Heart right ventricle (tissue), 16 donors: ENCODE data around the gene RPF1. TPM values are rescaled to one million over a fixed set of nuclear protein-coding genes. Genes with fewer than 3 reads are reported as not detected.

ENCODE experiments used
- ATAC-seq, 8 donors: fragments of 200-7000 bp; cut with Tn5 transposase; one replicate each; pipeline ENCODE4 v1.9.1; 2020; ENCODE audit warnings: mild to moderate bottlenecking in 8 of 8, moderate library complexity in 8 of 8, moderate number of reproducible peaks in 1 of 8
- DNase-seq, 2 donors: peaks; one replicate each; pipeline ENCODE4 v3.0.0-alpha.2; 2020
- H3K27ac ChIP-seq, 10 donors: fragments of 200-600 bp; sonication (generic) in 2 of 10; one replicate each; pipeline versions ENCODE4 v1.5.0 to v1.8.0; 2020 to 2022; ENCODE audit warnings: mild to moderate bottlenecking in 3 of 10
- H3K27me3 ChIP-seq, 7 donors: fragments of 200-600 bp; one replicate each; pipeline ENCODE4 v1.8.0; 2021 to 2022; ENCODE audit warnings: mild to moderate bottlenecking in 2 of 7
- H3K36me3 ChIP-seq, 9 donors: fragments of 200-600 bp; sonication (generic) in 1 of 9; one replicate each; pipeline versions ENCODE4 v1.5.0 to v1.8.0; 2020 to 2022; ENCODE audit warnings: mild to moderate bottlenecking in 2 of 9
- H3K4me1 ChIP-seq, 9 donors: fragments of 200-600 bp; sonication (generic) in 1 of 9; one replicate each; pipeline versions ENCODE4 v1.5.0 to v1.8.0; 2020 to 2022; ENCODE audit warnings: mild to moderate bottlenecking in 4 of 9
- H3K4me3 ChIP-seq, 10 donors: fragments of 200-600 bp; sonication (generic) in 2 of 10; one replicate each; pipeline versions ENCODE4 v1.5.0 to v1.8.0; 2020 to 2022; ENCODE audit warnings: mild to moderate bottlenecking in 7 of 10, moderate library complexity in 2 of 10
- H3K9me3 ChIP-seq, 11 donors: fragments of 200-600 bp in 10 of 11; sonication (generic) in 2 of 11; one replicate each; pipeline versions ENCODE4 v1.5.0 to v1.8.0; 2013 to 2022; ENCODE audit warnings: mild to moderate bottlenecking in 2 of 11, control low read depth in 1 of 11, moderate library complexity in 1 of 11
- CTCF ChIP-seq, 9 donors: fragments of 200-600 bp; sonication (generic) in 2 of 9; IDR thresholded peaks; one replicate each; pipeline versions ENCODE4 v1.5.0 to v1.8.0; 2021 to 2022; ENCODE audit warnings: antibody characterized with exemption in 9 of 9, mild to moderate bottlenecking in 5 of 9, moderate library complexity in 1 of 9
- WGBS, 2 donors: extraction: QIAGEN DNeasy Blood & Tissue Kit; methylation state at CpG; one replicate each; pipeline ENCODE4 v1.1.7; 2013; ENCODE audit warnings: inconsistent platforms in 1 of 2; 5-methylcytosine and 5-hydroxymethylcytosine counted together
- intact Hi-C, 10 donors: fragments of 100-400 bp; cut with DNase I; formaldehyde crosslinking; loops; one replicate each; pipeline versions ENCODE4 v1.11.1 to v1.14.2; 2022
- polyA plus RNA-seq, 2 donors: library from polyadenylated mRNA; stranded (reverse); fragments of 200-250 nt; gene quantifications; one replicate each; pipeline ENCODE4 v1.2.3, GENCODE V29; 2013
- total RNA-seq, 10 donors: library from RNA; stranded (reverse); fragmentation: NEBNext Ultra II Directional in 3 of 10; extraction: Animal tissue kit (Norgen Biotek cat#: 25700) in 3 of 10; gene quantifications; one replicate each; pipeline versions ENCODE4 v1.2.1 to v1.2.4, GENCODE V29; 2021 to 2023
- donor health status: Arrhythmogenic right ventricular cardiomyopathy.
- donor health status: ischemic (EF 13 %, LVEDD 7.1; RV severe dilation, severe dysfunction).
- donor health status: healthy with polysubstance abuse.
- donor health status: DM: no; HTN: yes; CAD: no.
- donor health status: DM: no; HTN: no; CAD: no.
- donor health status: ischemic (EF 25% LVEDD 6.9; RV normal size, moderate dysfunction).
- donor health status: ischemic (EF 25% LVEDD 5.7; RV mildly dilated, moderate dysfunction).
- donor health status: healthy.
- donor health status: DM: yes; HTN: yes; CAD: no.
- donor health status: Ischemic cardiomyopathy.
- donor health status: ischemic (EF 35%, LVEDD 5.7; RV mildly dilated, moderate dysfunction).
- donor health status: nonischemic (EF 11% LVEDD 7.7; RV severe dilation, severe dysfunction).
- donor health status: DM: yes; HTN: yes; CAD: no.
- donor health status: PGD.
- donor health status: ischemic (EF 29% LVEDD 5.4; RV normal size, mild dysfunction).
- donor health status: nonischemic (EF 23%, LVEDD 6.1; RV moderate dilation, normal function).

Gene RPF1
- total and polyA plus RNA-seq, 12 donors, result 17.9 to 45.8 (median 32.0) TPM

- H3K9me3 ChIP-seq, result peaks cover 0 to 6% (median 0%) of the 10 kb centered on the region in 11 donors
- ATAC-seq (no peak), DNase-seq (no peak)
- H3K27ac ChIP-seq, result no peak overlapping the region
- H3K4me1 ChIP-seq, result peaks cover 0 to 35% (median 23%) of the 10 kb centered on the region in 9 donors
- TF ChIP-seq CTCF (IDR thresholded peaks at IDR 0.05), result no peak
- WGBS, 2 donors, result 88 to 89% methylated on average over 4 of the region's 4 CpGs
- intact Hi-C loops, result loop anchor here in 1 of 10 donors (10.0 kb wide), 1 partner anchor 144 kb away; no protein-coding TSS in a partner anchor
- peaks cover 0 to 47% (median 14%) of the 10 kb centered on the region in 9 donors for H3K36me3 ChIP-seq
- H3K27me3 ChIP-seq, result peaks cover 0 to 27% (median 21%) of the 10 kb centered on the region in 7 donors
- H3K4me3 ChIP-seq, result peak overlapping the region in 7 of 10 donors; percentile 55 to 88 (median 73)
Observed at GRCh38 chr1:84480650-84481049, 1.6 kb downstream of the RPF1 start.

- 81 to 93% methylated on average over 2 of the region's 2 CpGs for WGBS, 2 donors
- DNase-seq, result no peak
- Histone ChIP-seq H3K36me3 (peaks cover 0 to 52% (median 14%) of the 10 kb centered on the region in 9 donors), H3K4me3 (peak overlapping the region in 1 of 10 donors; percentile 11), H3K27ac (no peak overlapping the region), H3K4me1 (peaks cover 0 to 35% (median 23%) of the 10 kb centered on the region in 9 donors), H3K27me3 (peaks cover 0 to 20% (median 15%) of the 10 kb centered on the region in 7 donors), H3K9me3 (peaks cover 0 to 6% (median 0%) of the 10 kb centered on the region in 11 donors)
- intact Hi-C loops, result loop anchor here in 1 of 10 donors (10.0 kb wide), 1 partner anchor 143 kb away; no protein-coding TSS in a partner anchor
- no peak for ATAC-seq
- no peak for TF ChIP-seq CTCF (IDR thresholded peaks at IDR 0.05)
Observed at GRCh38 chr1:84481317-84481716, 2.3 kb downstream of the RPF1 start.

GRCh38 chr1:84488107-84488506, 9.0 kb downstream of the RPF1 start:
- Histone ChIP-seq H3K36me3 (peaks cover 0 to 72% (median 36%) of the 10 kb centered on the region in 9 donors), H3K9me3 (no peaks in the 10 kb centered on the region), H3K27me3 (no peaks in the 10 kb centered on the region), H3K4me1 (peaks cover 0 to 19% (median 0%) of the 10 kb centered on the region in 9 donors), H3K27ac (no peak overlapping the region), H3K4me3 (no peak overlapping the region)
- intact Hi-C loops, result loop anchor here in 1 of 10 donors (10.0 kb wide), 1 partner anchor 137 kb away; no protein-coding TSS in a partner anchor
- WGBS, 2 donors, result 62 to 95% methylated on average over 3 of the region's 3 CpGs
- ATAC-seq, result no peak
- no peak for DNase-seq
- no peak for TF ChIP-seq CTCF (IDR thresholded peaks at IDR 0.05)

- no peak for TF ChIP-seq CTCF (IDR thresholded peaks at IDR 0.05)
- intact Hi-C loops, result loop anchor here in 1 of 10 donors (10.0 kb wide), 1 partner anchor 135 kb away; no protein-coding TSS in a partner anchor
- 91 to 94% methylated on average over 2 of the region's 2 CpGs for WGBS, 2 donors
- peaks cover 0 to 19% (median 0%) of the 10 kb centered on the region in 9 donors for H3K4me1 ChIP-seq
- no peaks in the 10 kb centered on the region for H3K27me3 ChIP-seq
- ATAC-seq, result no peak
- H3K4me3 ChIP-seq, result no peak overlapping the region
- no peak overlapping the region for H3K27ac ChIP-seq
- peaks cover 0 to 72% (median 35%) of the 10 kb centered on the region in 9 donors for H3K36me3 ChIP-seq
- no peaks in the 10 kb centered on the region for H3K9me3 ChIP-seq
- no peak for DNase-seq
Observed at GRCh38 chr1:84489766-84490165, 10.7 kb downstream of the RPF1 start.
